Thymus (tissue), 11 donors: ENCODE measurements around the gene PLEKHG1. TPM values are rescaled to one million over a fixed set of nuclear protein-coding genes. Genes with fewer than 3 reads are reported as not detected.
A peak's percentile ranks its signal among the peaks of the same experiment; 100 is the strongest.

Experiments
- DNase-seq, 9 donors: peaks; one replicate each; pipeline ENCODE4 v3.0.0-alpha.2; 2013; ENCODE audit warnings: low spot score in 9 of 9, low read depth in 6 of 9, missing footprints in 1 of 9
- H3K27ac ChIP-seq, 2 donors: one replicate each; pipeline ENCODE4 v1.5.1; 2013; ENCODE audit warnings: control low read depth in 1 of 2, low read depth in 1 of 2, low read length in 1 of 2, mild to moderate bottlenecking in 1 of 2, moderate library complexity in 1 of 2
- H3K27me3 ChIP-seq, 2 donors: one replicate each; pipeline ENCODE4 v1.5.1; 2013; ENCODE audit warnings: low read length in 1 of 2; ENCODE audit not compliant: control insufficient read depth in 2 of 2, insufficient read depth in 1 of 2
- H3K36me3 ChIP-seq, 2 donors: one replicate each; pipeline ENCODE4 v1.5.1; 2013; ENCODE audit warnings: low read length in 1 of 2, mild to moderate bottlenecking in 1 of 2, moderate library complexity in 1 of 2; ENCODE audit not compliant: control insufficient read depth in 2 of 2, insufficient read depth in 2 of 2
- H3K4me1 ChIP-seq, 2 donors: one replicate each; pipeline ENCODE4 v1.5.1; 2013; ENCODE audit warnings: low read length in 2 of 2; ENCODE audit not compliant: control insufficient read depth in 2 of 2, insufficient read depth in 2 of 2
- H3K4me3 ChIP-seq, 2 donors: one replicate each; pipeline ENCODE4 v1.5.1; 2013; ENCODE audit warnings: low read length in 2 of 2, control low read depth in 1 of 2, mild to moderate bottlenecking in 1 of 2
- H3K9me3 ChIP-seq, 2 donors: one replicate each; pipeline ENCODE4 v1.5.1; 2013; ENCODE audit warnings: low read length in 1 of 2, mild to moderate bottlenecking in 1 of 2; ENCODE audit not compliant: control insufficient read depth in 2 of 2, insufficient read depth in 1 of 2
- WGBS: extraction: QIAGEN DNeasy Blood & Tissue Kit; methylation state at CpG from one replicate; pipeline ENCODE4 v1.1.7; 2013; 5-methylcytosine and 5-hydroxymethylcytosine counted together
- polyA plus RNA-seq: library from polyadenylated mRNA; stranded (reverse); fragments of 200-250 nt; gene quantifications from one replicate; pipeline ENCODE4 v1.2.3, GENCODE V29; 2013
- total RNA-seq: library from RNA; stranded (reverse); fragments of 120-200 nt; gene quantifications from one replicate; pipeline ENCODE4 v1.2.4, GENCODE V29; 2013
- donor health status: healthy.

The PLEKHG1 gene
- total and polyA plus RNA-seq, 2 donors = 10.0 to 27.2 TPM

DNA sequence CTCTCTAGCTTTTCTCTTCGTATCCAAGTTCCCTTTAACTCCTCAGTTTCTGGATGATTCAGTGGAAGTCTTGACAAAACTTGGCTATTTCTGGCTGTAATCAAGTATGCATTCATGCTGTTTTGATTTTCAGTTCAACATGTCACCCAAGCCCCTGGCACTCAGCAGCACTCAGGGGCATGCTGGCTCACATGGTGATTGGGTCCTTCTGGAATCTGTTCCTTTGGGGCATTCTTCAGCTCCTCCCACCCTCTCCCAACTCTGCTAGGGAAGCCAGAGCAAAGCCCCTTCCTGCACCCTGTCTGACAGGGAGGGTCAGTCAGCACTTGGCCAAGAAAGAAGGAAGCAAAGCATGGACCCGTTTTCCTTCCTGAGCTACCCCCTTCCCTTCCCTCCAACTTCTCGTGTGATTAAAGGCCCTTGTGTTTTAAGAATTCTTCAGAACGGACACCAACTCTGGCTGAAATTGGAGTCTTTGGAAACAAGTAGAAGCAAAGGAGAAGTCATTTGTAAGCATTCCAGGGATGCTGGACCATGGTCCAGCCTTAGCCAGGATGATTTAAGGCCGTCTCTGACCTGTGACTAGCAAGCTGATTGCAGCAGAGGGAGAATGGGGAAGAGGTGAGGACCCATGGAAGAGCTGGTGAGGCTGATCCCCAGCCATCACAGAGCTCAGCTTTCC, 7.1 kb downstream of the PLEKHG1 start:
- peak overlapping the region; percentile 52 to 83 for H3K27ac ChIP-seq
- WGBS = 87% methylated on average over 5 of the region's 5 CpGs
- DNase-seq = no peak
- no peaks in the 10 kb centered on the region for H3K27me3 ChIP-seq
- peaks cover 9 to 22% of the 10 kb centered on the region in 2 donors for H3K36me3 ChIP-seq
- H3K4me1 ChIP-seq = peaks cover 55 to 72% of the 10 kb centered on the region in 2 donors
- H3K9me3 ChIP-seq = peaks cover 0 to 6% of the 10 kb centered on the region in 2 donors
- H3K4me3 ChIP-seq = no peak overlapping the region

DNA sequence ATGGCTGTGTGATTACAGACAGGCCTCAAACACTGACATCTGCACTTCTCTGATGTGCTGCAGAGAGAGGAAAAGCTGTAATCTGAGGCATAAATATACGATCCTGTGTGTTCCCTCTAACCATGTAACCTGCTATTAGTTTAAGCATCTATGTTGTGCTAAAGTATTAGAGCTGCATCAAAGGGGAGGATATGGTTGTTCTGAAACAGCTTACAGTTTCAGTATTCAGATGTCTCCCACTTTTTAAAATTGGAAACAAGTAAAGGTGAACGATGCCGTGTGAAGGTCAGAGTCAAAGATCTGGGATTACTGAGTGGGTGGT, 7.6 kb downstream of the PLEKHG1 start:
- Histone ChIP-seq H3K4me3 (no peak overlapping the region), H3K27ac (peak overlapping the region in 1 of 2 donors; percentile 83), H3K36me3 (peaks cover 11 to 23% of the 10 kb centered on the region in 2 donors), H3K27me3 (no peaks in the 10 kb centered on the region), H3K9me3 (peaks cover 0 to 6% of the 10 kb centered on the region in 2 donors), H3K4me1 (peaks cover 51 to 70% of the 10 kb centered on the region in 2 donors)
- 74% methylated on average over 3 of the region's 3 CpGs for WGBS
- no peak for DNase-seq

- no peaks in the 10 kb centered on the region for H3K27me3 ChIP-seq
- peaks cover 15 to 37% of the 10 kb centered on the region in 2 donors for H3K36me3 ChIP-seq
- H3K4me3 ChIP-seq = no peak overlapping the region
- peaks cover 46 to 71% of the 10 kb centered on the region in 2 donors for H3K4me1 ChIP-seq
- DNase-seq = no peak
- no peak overlapping the region for H3K27ac ChIP-seq
- peaks cover 0 to 6% of the 10 kb centered on the region in 2 donors for H3K9me3 ChIP-seq
Observed at GRCh38 chr6:150610584-150610983, 10.9 kb downstream of the PLEKHG1 start.

DNA sequence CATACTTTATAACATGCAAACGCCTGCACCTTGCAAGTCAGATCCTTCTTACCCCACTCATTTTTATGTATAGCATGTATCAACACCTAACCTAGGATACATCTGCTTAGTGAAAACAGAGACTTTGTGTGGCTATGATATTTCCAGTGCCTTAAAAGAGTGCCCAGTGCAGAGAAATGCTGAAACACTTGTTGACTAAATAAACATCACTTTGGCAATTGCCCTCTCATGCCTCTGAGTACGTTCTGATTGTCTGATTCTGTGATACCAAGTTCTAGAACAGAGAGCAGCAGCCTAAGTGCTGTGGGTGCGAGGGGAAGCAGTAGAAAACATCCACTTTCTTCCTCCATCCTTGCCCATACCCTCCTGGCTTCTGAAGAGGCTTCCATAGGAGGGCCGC, 13.6 kb downstream of the PLEKHG1 start:
- H3K27ac ChIP-seq = peak overlapping the region in 1 of 2 donors; percentile 8
- no peak overlapping the region for H3K4me3 ChIP-seq
- peaks cover 48 to 68% of the 10 kb centered on the region in 2 donors for H3K4me1 ChIP-seq
- 96% methylated on average over 4 of the region's 4 CpGs for WGBS
- no peaks in the 10 kb centered on the region for H3K27me3 ChIP-seq
- DNase-seq = no peak
- peaks cover 15 to 32% of the 10 kb centered on the region in 2 donors for H3K36me3 ChIP-seq
- no peaks in the 10 kb centered on the region for H3K9me3 ChIP-seq

GRCh38 chr6:150615967-150616366, 16.3 kb downstream of the PLEKHG1 start:
- no peak for DNase-seq
- Histone ChIP-seq H3K4me1 (peaks cover 56 to 76% of the 10 kb centered on the region in 2 donors), H3K36me3 (peaks cover 12 to 31% of the 10 kb centered on the region in 2 donors), H3K4me3 (no peak overlapping the region), H3K9me3 (no peaks in the 10 kb centered on the region), H3K27ac (peak overlapping the region in 1 of 2 donors; percentile 79), H3K27me3 (no peaks in the 10 kb centered on the region)

GRCh38 chr6:150616586-150616985, 16.9 kb downstream of the PLEKHG1 start:
- H3K27ac ChIP-seq = peak overlapping the region in 1 of 2 donors; percentile 79
- H3K27me3 ChIP-seq = no peaks in the 10 kb centered on the region
- no peak overlapping the region for H3K4me3 ChIP-seq
- no peaks in the 10 kb centered on the region for H3K9me3 ChIP-seq
- no peak for DNase-seq
- peaks cover 60 to 81% of the 10 kb centered on the region in 2 donors for H3K4me1 ChIP-seq
- peaks cover 12 to 28% of the 10 kb centered on the region in 2 donors for H3K36me3 ChIP-seq
- 40% methylated on average over 2 of the region's 2 CpGs for WGBS

DNA sequence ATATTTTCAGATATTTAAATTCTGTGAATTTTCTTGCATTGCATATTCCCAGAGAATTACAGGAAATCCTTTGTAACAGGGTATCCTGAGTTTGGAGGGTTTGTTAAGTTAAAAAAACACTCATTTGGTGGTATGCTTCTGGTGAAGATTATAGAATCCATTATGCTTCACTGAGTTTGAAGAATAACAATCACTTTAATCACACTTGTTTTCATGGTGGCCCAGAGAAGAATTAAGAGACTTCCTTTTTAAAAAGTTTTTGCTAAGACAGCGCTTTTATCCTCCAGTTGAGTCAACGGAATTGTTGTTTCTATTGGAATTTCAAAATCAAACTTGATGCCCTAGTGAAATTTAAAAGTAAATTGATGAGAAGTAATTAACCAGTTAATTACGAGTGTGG, 17.4 kb downstream of the PLEKHG1 start:
- DNase-seq = no peak
- WGBS = 78% methylated on average over 3 of the region's 3 CpGs
- Histone ChIP-seq H3K27ac (peak overlapping the region in 1 of 2 donors; percentile 79), H3K4me3 (no peak overlapping the region), H3K36me3 (peaks cover 12 to 28% of the 10 kb centered on the region in 2 donors), H3K4me1 (peaks cover 64 to 83% of the 10 kb centered on the region in 2 donors), H3K27me3 (no peaks in the 10 kb centered on the region), H3K9me3 (no peaks in the 10 kb centered on the region)

DNA sequence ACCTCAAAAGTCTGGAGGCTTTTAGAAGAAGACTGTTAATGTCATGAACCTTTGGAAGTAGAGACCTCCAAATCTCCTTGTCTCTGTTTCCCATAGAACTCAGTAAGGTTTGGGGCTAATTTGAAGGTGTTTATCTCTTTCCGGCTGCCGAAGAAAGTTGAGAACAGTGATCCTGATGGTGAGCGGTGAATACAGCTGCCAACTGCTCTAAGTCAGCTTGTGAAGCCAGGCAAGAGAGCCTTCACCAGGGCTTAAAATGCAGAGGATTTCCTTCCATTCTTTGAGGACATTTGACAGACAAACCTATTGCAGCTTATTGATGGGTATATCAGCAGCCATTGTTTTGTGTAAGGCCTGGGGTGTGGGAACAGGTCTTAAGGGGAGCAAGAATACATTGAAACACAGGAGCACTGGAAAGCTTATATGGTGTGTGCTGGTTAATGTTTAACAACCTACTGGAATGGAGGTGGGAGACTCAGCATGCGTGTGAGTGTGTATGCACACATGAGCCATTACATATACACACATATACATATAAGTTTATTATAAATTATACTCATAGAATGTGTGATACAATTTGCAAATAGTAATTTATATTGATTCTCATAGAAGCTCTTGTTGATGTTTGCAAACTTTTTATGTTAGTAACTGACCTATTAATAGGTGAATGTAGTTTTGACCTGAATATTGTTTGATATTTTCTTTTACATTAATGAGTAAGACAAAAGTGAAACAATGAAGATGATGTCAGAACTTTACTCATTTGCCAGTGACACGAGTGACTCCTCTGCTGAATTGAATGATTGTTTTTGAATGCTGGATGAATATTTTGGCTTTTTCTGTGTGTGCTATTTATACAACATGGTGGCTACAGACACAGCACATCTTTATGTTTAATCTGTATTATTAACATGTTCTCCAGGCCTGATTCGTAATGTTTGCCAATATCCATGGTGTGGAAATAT, 18.1 kb downstream of the PLEKHG1 start:
- DNase-seq = no peak
- Histone ChIP-seq H3K27me3 (no peaks in the 10 kb centered on the region), H3K36me3 (peaks cover 7 to 22% of the 10 kb centered on the region in 2 donors), H3K9me3 (no peaks in the 10 kb centered on the region), H3K4me1 (peaks cover 71 to 83% of the 10 kb centered on the region in 2 donors), H3K27ac (peak overlapping the region; percentile 55 to 79), H3K4me3 (no peak overlapping the region)
- WGBS = 95% methylated on average over 6 of the region's 6 CpGs

- Histone ChIP-seq H3K9me3 (no peaks in the 10 kb centered on the region), H3K27ac (peak overlapping the region; percentile 54 to 66), H3K4me3 (no peak overlapping the region), H3K4me1 (peaks cover 72 to 85% of the 10 kb centered on the region in 2 donors), H3K36me3 (peaks cover 7 to 21% of the 10 kb centered on the region in 2 donors), H3K27me3 (no peaks in the 10 kb centered on the region)
- no peak for DNase-seq
- WGBS = 98% methylated on average over 3 of the region's 3 CpGs
Observed at GRCh38 chr6:150619275-150619674, 19.6 kb downstream of the PLEKHG1 start.
